Lung (tissue), 12 donors: ENCODE results near the gene ZC3H18. TPM values are rescaled to one million over a fixed set of nuclear protein-coding genes. Genes with fewer than 3 reads are reported as not detected.

ENCODE experiments used
- ATAC-seq: fragments of 200-7000 bp; cut with Tn5 transposase; one replicate; pipeline ENCODE4 v1.9.1; 2020; ENCODE audit warnings: moderate number of reproducible peaks; ENCODE audit not compliant: insufficient read depth, low FRiP score
- DNase-seq, 3 donors: peaks; one replicate each; pipeline ENCODE4 v3.0.0-alpha.2; 2013 to 2017
- H3K27ac ChIP-seq, 2 donors: one replicate each; pipeline ENCODE4 v1.5.1; 2013; ENCODE audit warnings: mild to moderate bottlenecking in 2 of 2, moderate library complexity in 2 of 2, control low read depth in 1 of 2, inconsistent platforms in 1 of 2, low read depth in 1 of 2, low read length in 1 of 2
- H3K27me3 ChIP-seq, 3 donors: one replicate each; pipeline ENCODE4 v1.5.1; 2013; ENCODE audit warnings: low read length in 2 of 3; ENCODE audit not compliant: control insufficient read depth in 3 of 3, insufficient read depth in 3 of 3
- H3K36me3 ChIP-seq, 4 donors: one replicate each; pipeline ENCODE4 v1.5.1; 2013; ENCODE audit warnings: low read length in 4 of 4, mild to moderate bottlenecking in 1 of 4, moderate library complexity in 1 of 4; ENCODE audit not compliant: control insufficient read depth in 4 of 4, insufficient read depth in 4 of 4
- H3K4me1 ChIP-seq, 5 donors: one replicate each; pipeline ENCODE4 v1.5.1; 2013; ENCODE audit warnings: low read length in 5 of 5, mild to moderate bottlenecking in 2 of 5, moderate library complexity in 1 of 5; ENCODE audit not compliant: control insufficient read depth in 5 of 5, insufficient read depth in 5 of 5
- H3K4me3 ChIP-seq: one replicate; pipeline ENCODE4 v1.5.1; 2013; ENCODE audit warnings: mild to moderate bottlenecking, control low read depth, moderate library complexity
- H3K9ac ChIP-seq, 2 donors: one replicate each; pipeline ENCODE4 v1.5.1; 2013; ENCODE audit warnings: low read length in 2 of 2, control low read depth in 1 of 2; ENCODE audit not compliant: insufficient read depth in 1 of 2
- H3K9me3 ChIP-seq, 4 donors: one replicate each; pipeline ENCODE4 v1.5.1; 2013; ENCODE audit warnings: low read length in 3 of 4, mild to moderate bottlenecking in 1 of 4, moderate library complexity in 1 of 4; ENCODE audit not compliant: control insufficient read depth in 4 of 4, insufficient read depth in 3 of 4
- WGBS, 2 donors: extraction: QIAGEN DNeasy Blood & Tissue Kit; methylation state at CpG; one replicate each; pipeline ENCODE4 v1.1.7; 2013; 5-methylcytosine and 5-hydroxymethylcytosine counted together
- polyA plus RNA-seq, 2 donors: library from polyadenylated mRNA; stranded (reverse); fragments of 200-250 nt; gene quantifications; one replicate each; pipeline ENCODE4 v1.2.1, GENCODE V29; 2013
- total RNA-seq, 2 donors: library from RNA; depleted of rRNA in 1 of 2; stranded (reverse); fragments of >200 nt in 1 of 2; gene quantifications; one replicate each; pipeline ENCODE4 v1.2.1, GENCODE V29; 2014 to 2021
- TF ChIP-seq, protein P1 (sequence below): IDR thresholded peaks from 2 replicates; pipeline ENCODE4 v1.5.1; 2012; ENCODE audit warnings: mild to moderate bottlenecking; ENCODE audit errors: control extremely low read depth, extremely low read depth
- donor health status: control.
- donor health status: control.
- donor health status: Bipolar disorder and iron deficiency.
- donor health status: healthy.
- donor health status: DM: yes; HTN: yes; CAD: no.

ZC3H18 gene
- total and polyA plus RNA-seq, 4 donors = 21.2 to 44.0 (median 28.6) TPM

DNA sequence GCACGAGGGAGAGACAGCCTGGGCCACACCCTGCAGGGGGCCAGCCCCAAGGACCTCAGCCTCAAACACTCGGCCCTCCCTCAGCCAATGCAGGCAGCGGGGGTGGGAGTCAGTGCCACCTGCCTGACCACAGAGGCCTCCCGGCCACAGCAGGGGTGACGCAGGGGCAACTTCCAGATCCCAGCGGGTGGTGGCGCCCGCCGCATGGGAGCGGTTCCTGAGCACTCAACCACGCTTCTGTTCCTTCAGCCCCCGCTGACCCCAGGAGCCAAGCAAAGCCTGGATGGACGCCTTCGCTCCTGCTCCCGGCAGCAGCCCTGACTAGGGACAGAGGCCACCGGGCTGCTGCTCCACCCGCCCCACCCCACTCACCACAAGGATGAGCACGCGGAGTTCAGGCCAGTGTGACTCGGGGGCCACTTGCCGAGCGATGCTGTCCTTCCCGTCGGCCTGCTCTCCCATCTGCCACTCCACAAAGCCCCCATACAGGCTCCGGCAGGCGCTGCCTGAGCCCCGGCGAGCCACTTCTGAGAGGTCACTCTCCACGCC is 85.6 kb downstream of the ZC3H18 start:
- Histone ChIP-seq H3K4me1 (peaks cover 0 to 12% (median 0%) of the 10 kb centered on the region in 5 donors), H3K27ac (no peak overlapping the region), H3K4me3 (no peak overlapping the region), H3K9ac (no peak overlapping the region), H3K36me3 (peaks cover 0 to 60% (median 8%) of the 10 kb centered on the region in 4 donors), H3K9me3 (no peaks in the 10 kb centered on the region), H3K27me3 (no peaks in the 10 kb centered on the region)
- TF ChIP-seq, protein P1, sequence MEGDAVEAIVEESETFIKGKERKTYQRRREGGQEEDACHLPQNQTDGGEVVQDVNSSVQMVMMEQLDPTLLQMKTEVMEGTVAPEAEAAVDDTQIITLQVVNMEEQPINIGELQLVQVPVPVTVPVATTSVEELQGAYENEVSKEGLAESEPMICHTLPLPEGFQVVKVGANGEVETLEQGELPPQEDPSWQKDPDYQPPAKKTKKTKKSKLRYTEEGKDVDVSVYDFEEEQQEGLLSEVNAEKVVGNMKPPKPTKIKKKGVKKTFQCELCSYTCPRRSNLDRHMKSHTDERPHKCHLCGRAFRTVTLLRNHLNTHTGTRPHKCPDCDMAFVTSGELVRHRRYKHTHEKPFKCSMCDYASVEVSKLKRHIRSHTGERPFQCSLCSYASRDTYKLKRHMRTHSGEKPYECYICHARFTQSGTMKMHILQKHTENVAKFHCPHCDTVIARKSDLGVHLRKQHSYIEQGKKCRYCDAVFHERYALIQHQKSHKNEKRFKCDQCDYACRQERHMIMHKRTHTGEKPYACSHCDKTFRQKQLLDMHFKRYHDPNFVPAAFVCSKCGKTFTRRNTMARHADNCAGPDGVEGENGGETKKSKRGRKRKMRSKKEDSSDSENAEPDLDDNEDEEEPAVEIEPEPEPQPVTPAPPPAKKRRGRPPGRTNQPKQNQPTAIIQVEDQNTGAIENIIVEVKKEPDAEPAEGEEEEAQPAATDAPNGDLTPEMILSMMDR = no peak
- ATAC-seq (no peak), DNase-seq (no peak)
- 91 to 92% methylated on average over 25 to 29 of the region's 29 CpGs for WGBS, 2 donors

DNA sequence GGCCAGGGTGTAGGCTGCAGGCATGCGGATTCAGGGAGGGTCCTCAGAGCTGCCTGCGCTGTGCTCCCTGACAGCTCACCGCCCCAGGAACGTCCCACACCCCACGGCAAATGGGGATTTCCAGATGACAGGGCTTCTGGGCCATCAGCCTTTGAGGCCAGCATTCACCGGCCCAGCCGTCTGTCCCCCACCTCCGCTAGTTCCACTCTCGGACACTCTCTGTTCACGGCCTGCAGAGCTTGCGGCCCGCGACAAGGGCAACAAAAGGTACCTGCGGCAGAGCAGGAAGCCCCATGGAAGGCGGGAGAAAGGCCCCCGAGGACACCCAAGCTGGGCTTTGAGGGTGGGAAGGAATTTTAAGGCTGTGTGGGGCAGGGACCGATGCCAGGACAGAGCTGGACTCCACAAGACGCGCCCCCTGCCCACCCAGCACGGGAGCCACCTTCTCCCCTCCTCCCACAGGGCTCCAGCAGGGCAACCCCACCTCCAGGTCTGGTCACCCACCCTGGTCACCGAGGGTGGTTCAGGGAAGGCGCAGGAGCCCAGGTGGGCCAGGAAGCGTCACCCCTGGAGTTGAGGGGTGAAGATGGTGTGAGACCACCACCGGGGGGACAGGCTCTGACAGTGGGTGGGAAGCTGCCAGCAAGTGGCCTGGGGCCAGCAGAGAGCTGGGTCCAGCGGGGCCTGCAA is 86.2 kb downstream of the ZC3H18 start:
- no peak overlapping the region for H3K4me3 ChIP-seq
- no peak overlapping the region for H3K27ac ChIP-seq
- 86 to 92% methylated on average over 25 of the region's 25 CpGs for WGBS, 2 donors
- ATAC-seq (no peak), DNase-seq (no peak)
- H3K36me3 ChIP-seq = peaks cover 0 to 60% (median 8%) of the 10 kb centered on the region in 4 donors
- peaks cover 0 to 9% (median 0%) of the 10 kb centered on the region in 5 donors for H3K4me1 ChIP-seq
- no peaks in the 10 kb centered on the region for H3K27me3 ChIP-seq
- TF ChIP-seq, protein P1 = no peak
- no peak overlapping the region for H3K9ac ChIP-seq
- H3K9me3 ChIP-seq = no peaks in the 10 kb centered on the region

DNA sequence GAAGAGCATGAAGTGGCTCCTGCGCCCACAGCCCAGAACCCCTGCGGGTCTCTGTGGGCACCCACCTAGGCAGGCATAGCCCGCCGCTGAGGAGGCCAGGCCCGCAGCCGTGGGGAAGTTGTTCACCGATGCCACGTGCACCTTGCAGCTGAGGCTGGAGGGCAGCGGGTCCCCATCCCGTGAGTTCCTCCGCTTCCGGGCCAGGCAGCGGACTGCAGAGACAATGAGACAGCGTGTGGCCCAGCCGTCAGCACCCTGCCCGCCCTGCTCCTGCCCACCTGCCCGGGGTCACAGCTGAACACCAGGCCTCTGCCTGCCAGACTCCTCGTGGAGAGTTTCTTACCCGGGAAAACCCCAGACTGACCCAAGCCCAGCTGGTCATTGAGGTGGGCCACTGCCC is 87.2 kb downstream of the ZC3H18 start:
- DNase-seq = no peak
- WGBS, 2 donors = 91 to 94% methylated on average over 19 of the region's 19 CpGs
- no peaks in the 10 kb centered on the region for H3K27me3 ChIP-seq
- H3K9me3 ChIP-seq = no peaks in the 10 kb centered on the region
- no peak overlapping the region for H3K9ac ChIP-seq
- no peak overlapping the region for H3K27ac ChIP-seq
- no peak for ATAC-seq
- peaks cover 0 to 56% (median 8%) of the 10 kb centered on the region in 4 donors for H3K36me3 ChIP-seq
- no peak overlapping the region for H3K4me3 ChIP-seq
- peaks cover 0 to 7% (median 6%) of the 10 kb centered on the region in 5 donors for H3K4me1 ChIP-seq
- TF ChIP-seq, protein P1 = no peak
